Embryonic facial prominence (tissue), 1 donor: ENCODE data around the gene PHF23.
"Not testable (repeated sequence)": the region's sequence is repeated elsewhere in the genome, so short reads cannot be mapped to it uniquely, and the experiment has no call there.

Experiments used
- DNase-seq: peaks from one replicate; pipeline ENCODE4 v3.0.0-alpha.2; 2016; ENCODE audit errors: extremely low spot score

Gene PHF23

GRCh38 chr17:7258731-7259554, 19.7 kb upstream of the PHF23 start:
- DNase-seq = no peak

- no peak for DNase-seq
Observed at GRCh38 chr17:7256766-7257456, 17.7 kb upstream of the PHF23 start.

GRCh38 chr17:7254511-7254910, 15.3 kb upstream of the PHF23 start:
- no peak for DNase-seq

- no peak for DNase-seq
Observed at GRCh38 chr17:7253082-7253481, 13.8 kb upstream of the PHF23 start.

GRCh38 chr17:7252176-7253043, 13.2 kb upstream of the PHF23 start, which contains the start of gene ELP5:
ELP5 (plus strand) TSS chr17:7252215; CDS start chr17:7252551, 336 bp downstream.
- peak; percentile 83 for DNase-seq

DNA sequence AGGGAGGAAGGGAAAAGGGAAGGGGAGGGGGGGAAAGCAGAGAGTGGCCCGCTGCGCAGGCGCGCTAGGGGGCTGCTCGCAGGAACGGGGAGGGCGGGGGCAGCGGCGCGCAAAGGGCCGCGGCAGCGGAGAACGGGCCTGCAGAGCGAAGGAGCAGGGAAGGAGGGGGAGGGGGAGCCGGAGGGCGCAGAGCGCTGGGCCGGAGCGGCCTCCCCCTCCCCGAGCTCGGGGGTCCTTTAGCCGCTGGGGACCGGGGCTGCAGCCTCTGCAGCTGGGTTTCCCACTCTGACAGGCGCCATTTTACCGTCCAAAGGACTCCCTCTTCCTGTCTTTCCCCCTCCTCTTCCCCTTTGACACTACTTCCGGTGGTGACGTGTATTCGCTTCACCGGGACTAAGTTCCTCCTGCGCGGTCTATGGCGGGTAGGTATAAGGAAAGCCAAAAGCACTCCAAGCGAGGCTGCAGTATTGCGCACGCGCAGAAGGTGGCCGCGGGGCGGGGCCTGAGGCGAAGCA, 12.5 kb upstream of the PHF23 start, which contains the start of gene CTDNEP1:
CTDNEP1 (minus strand) TSS at position 74 of the 515 bp plus-strand sequence. CDS start 438 bp downstream, outside the sequence.
- peak; percentile 99 for DNase-seq

GRCh38 chr17:7250695-7251627, 11.7 kb upstream of the PHF23 start:
- DNase-seq = no peak

- DNase-seq = no peak
Observed at GRCh38 chr17:7249830-7250229, 10.6 kb upstream of the PHF23 start.

- DNase-seq = no peak
Observed at GRCh38 chr17:7249214-7249613, 10.0 kb upstream of the PHF23 start.

DNA sequence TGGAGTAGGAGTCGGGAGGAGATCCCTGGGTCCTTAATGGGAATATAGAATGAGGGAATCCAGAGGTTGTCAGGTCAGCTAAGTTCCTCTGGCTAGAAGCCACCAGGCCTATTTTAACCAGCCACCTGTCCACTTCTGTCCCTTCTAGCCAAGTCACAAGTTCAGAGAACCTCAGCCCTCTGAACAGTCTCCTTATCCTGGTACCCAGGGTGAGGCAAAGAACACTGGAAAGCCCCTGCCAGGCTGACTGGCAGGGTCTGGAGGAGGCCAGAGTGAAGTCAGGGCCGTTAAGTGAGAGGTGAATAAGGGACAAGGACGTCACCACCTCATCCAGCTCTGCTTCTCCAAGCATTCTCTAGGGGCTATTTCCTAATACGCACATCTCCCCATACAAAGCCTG, 9.5 kb upstream of the PHF23 start:
- DNase-seq = no peak

GRCh38 chr17:7246779-7247178, 7.5 kb upstream of the PHF23 start:
- DNase-seq = no peak

- DNase-seq = not testable (repeated sequence)
Observed at GRCh38 chr17:7243838-7244237, 4.6 kb upstream of the PHF23 start.

DNA sequence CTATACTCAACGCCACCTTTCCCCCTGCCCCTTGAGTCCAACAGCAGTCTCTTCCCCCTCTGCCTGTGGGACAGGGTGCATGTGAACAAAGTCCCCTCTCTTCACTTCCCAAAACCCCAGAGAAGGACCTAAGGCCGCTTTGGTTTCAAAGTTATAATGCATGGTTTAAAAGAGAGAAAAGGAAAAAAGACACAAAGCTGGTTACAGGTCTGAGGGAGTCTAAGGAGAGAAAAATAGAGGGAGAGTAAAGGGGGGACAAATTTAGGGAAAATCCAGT, 4.1 kb upstream of the PHF23 start:
- DNase-seq = no peak

DNA sequence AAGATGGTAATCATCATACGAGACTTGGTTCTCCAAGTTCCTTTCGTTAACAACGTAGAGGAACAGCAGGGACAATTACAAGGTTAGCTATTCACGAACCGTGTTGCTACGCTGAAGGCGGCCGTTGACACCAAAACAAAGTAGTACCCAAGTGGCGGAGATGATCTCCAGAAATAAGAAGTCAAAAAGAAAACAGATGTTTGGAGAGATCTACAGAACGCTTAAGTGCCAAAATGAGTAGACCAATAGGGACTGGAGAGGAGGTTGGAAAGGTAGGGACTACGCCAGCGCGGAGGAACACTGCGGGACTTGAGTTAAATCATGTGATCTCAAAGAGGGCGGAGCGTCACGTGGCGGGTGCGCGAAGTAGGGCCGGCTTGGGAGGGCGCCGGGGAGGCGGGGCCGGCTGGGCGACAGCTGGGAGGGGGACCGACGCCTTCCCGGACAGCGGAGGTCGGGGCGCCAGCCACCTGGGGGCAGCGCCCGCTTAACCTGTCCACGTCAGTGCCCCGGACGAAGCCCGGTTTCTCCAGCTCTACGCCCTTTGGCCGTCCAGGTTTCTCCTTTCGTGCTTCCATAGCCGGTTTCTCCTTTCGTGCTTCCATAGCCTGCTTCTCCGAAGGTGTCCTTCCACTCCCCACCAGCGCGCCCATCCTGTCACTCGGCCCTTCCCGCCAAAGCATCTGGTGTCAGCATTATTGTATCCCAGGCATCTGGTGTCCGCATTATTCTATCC, 3.6 kb upstream of the PHF23 start:
- DNase-seq = peak; percentile 93

DNA sequence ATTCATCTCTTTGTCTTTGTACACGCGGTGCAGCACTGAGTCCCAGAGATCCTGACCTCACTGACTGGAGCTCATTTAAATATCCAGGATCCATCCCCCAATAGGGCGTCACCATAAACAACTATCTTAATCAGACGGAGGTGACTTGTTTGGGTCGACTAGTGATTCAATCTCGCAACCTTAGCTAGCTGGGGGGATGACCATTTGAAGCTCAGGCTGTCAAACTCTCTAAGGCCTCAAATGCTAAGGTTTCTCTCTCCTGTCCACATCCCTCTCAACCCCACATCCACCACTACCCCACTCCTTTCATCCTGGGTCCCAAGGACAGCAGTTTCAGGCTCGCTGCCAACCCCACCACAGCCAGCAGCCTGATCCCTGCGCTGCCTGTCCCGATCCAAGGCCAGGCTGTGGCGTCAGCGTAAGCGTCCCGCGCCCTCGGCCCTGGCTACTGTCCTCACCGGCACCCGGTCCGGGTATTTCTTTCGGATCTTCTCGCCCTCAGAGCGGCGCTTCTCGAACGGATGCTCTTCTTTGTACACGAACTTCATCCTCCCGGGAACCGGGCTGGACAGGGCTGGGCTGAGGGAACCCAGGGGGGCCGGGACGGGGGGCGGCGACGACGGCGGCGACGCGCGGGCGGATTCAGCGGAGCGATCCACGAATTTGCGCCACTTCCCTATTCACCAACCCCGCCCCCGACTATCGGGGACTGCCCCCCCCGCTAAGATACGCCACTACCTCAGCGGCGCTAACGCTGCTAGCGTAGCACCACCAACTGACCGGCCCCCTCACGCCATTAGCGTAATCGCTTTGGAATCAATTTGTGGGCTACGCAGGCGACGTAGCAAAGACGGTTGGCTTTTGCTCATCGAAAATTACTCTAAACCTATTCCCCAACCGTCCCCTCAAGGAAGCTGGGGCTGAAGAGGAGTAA, 2.8 kb upstream of the PHF23 start, which contains the start of gene GABARAP:
GABARAP (minus strand) TSS at position 667 of the 934 bp plus-strand sequence; CDS start at position 548, 119 bp downstream.
- peak; percentile 84 for DNase-seq

DNA sequence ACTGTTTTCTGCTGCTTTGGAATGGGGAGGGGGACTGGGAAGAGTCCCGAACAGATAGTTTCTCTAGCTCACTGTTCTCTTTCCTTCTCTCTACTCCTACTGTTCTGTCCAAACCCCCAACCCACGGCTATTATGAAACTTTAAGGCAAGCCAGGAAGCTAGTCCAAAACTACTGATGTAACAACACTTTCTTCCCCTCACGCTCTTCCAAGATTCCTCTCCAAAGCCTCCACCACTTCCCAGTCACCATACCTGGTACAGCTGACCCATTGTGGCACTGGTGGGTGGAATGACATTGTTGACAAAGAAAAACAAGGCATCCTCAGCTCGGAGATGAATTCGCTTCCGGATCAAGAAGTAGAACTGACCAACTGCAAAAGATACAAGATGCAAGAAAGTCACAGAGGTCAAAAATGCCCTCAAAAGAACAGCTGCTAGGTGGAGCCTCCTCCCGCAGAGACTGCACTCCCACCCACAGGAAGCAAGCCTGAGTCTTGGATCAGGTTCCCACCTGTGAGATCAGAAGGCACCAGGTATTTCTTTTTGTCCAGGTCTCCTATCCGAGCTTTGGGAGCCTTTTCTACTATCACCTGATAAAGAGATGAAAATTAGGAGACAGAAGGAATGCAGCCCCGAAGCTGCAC, 2.0 kb upstream of the PHF23 start:
- no peak for DNase-seq

- DNase-seq = no peak
Observed at GRCh38 chr17:7240375-7240774, 1.1 kb upstream of the PHF23 start.

DNA sequence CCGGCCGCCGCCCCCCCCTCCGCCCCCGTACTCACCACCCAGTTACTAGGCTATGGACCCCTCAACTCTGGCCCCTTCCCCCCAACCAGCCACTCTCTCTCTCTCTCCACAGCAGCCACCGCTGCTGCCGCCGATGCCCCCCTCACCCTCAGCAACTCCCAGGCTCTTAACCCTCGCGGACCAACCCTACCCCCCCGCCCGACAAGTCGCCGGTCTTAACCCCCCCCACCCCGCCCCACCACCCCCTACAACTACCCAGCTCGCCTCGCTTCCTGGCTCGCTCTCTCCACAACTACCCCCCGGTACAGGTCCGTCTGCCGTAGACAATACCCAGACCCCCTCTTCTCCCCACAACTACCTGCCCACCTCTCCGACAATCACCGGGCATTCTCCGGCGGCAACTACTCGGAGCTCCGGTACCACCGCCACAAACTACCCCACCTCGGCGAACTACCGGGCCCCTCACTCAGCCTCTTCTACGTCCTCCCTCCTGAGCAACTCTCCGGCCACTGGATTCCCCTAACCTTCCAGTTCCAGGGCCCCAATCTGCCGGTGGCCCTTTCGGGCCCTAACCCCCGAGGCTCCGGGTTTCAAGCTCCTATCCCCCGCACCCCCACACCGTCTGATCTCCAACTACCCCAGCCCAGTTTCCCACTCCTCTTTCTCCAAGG, 702 bp downstream of the PHF23 start:
- DNase-seq = no peak
